Measurements from ENCODE around the gene FAM222B. TPM values are rescaled to one million over a fixed set of nuclear protein-coding genes. Genes with fewer than 3 reads are reported as not detected.
A peak's percentile ranks its signal among the peaks of the same experiment; 100 is the strongest.

The FAM222B gene
- total RNA-seq, 1 experiment from 2014 or later: 39.5 TPM

DNA sequence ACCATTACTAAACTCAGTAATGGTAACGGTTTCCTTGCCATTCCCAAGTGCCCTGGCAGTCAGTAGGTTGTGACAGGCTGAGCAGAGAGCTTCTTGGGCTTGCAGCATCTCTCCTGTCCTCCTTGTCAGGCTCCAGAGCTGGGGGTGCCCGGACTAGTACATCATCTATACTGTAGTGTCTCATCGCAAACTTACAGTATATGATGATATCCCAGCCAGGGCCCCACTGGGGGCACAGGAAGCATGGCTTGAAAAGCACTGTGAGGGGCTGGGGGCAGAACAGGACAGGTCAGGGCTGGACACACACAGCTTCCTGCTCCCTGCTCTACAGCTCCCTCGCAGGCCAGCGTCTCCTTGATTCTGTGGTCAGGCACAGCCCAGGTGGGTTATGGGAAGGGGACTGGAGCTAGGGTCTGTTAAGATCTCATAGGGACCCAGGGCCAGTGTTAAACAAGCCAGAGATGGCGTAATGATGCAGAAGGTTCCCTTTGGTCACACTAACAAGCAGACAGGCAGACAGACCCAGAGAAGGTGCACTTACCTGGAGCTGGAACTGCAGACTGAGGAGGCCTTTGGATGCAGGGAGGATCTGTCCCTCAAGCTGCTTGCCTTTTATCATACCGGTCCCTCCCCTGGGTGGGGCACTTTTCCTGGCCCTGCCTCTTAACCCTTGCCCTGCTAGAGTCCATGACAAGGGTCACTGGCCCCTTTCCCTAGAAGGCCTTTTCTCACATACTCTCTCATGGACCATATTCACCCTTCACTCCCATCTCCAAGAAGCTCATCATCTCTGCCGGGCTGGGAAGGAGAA is 19.0 kb upstream of the FAM222B start:
- peaks cover 6% of the 10 kb centered on the region for H3K36me3 ChIP-seq (ENCODE audit: control insufficient read depth, insufficient read depth, low read length)
- H3K27me3 ChIP-seq (replicated peaks; ENCODE audit: control insufficient read depth, insufficient read depth, low read length): no peaks in the 10 kb centered on the region
- POLR2A ChIA-PET: no interaction called here
- CTCF ChIA-PET: interaction anchor here (0.7 to 1.1 kb wide), 4 partner anchors 17 to 317 kb away, joined by 3 to 4 read pairs (median 3); no protein-coding TSS in a partner anchor
- H3K4me3 ChIP-seq (ENCODE audit: low read depth, low read length): no peak overlapping the region
- intact Hi-C loops (cut with micrococcal nuclease; ENCODE audit: unreplicated experiment): no loop called here
- no TSS peak for BruUV-seq (replicated peaks)
- Mint-ChIP-seq H3K27me3 (ENCODE audit: insufficient read depth, unreplicated experiment) (no peaks in the 10 kb centered on the region), H3K27ac (ENCODE audit: unreplicated experiment) (no peak overlapping the region), H3K36me3 (ENCODE audit: insufficient read depth, unreplicated experiment) (peaks cover 49% of the 10 kb centered on the region), H3K4me3 (ENCODE audit: unreplicated experiment) (no peak overlapping the region), H3K4me1 (ENCODE audit: low read depth, unreplicated experiment) (peaks cover 22% of the 10 kb centered on the region), H3K9me3 (ENCODE audit: unreplicated experiment) (no peaks in the 10 kb centered on the region)
- peaks cover 25% of the 10 kb centered on the region for H3K4me1 ChIP-seq
- H3K9me3 ChIP-seq: no peaks in the 10 kb centered on the region
- peak; percentile 26 to 52 for DNase-seq
- TF ChIP-seq, protein P1, sequence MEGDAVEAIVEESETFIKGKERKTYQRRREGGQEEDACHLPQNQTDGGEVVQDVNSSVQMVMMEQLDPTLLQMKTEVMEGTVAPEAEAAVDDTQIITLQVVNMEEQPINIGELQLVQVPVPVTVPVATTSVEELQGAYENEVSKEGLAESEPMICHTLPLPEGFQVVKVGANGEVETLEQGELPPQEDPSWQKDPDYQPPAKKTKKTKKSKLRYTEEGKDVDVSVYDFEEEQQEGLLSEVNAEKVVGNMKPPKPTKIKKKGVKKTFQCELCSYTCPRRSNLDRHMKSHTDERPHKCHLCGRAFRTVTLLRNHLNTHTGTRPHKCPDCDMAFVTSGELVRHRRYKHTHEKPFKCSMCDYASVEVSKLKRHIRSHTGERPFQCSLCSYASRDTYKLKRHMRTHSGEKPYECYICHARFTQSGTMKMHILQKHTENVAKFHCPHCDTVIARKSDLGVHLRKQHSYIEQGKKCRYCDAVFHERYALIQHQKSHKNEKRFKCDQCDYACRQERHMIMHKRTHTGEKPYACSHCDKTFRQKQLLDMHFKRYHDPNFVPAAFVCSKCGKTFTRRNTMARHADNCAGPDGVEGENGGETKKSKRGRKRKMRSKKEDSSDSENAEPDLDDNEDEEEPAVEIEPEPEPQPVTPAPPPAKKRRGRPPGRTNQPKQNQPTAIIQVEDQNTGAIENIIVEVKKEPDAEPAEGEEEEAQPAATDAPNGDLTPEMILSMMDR (IDR thresholded peaks at IDR 0.05; ENCODE audit: insufficient read depth in 1 of 2, low read depth in 1 of 2, low read length in 1 of 2, severe bottlenecking in 1 of 2, unreplicated experiment in 1 of 2): no peak

DNA sequence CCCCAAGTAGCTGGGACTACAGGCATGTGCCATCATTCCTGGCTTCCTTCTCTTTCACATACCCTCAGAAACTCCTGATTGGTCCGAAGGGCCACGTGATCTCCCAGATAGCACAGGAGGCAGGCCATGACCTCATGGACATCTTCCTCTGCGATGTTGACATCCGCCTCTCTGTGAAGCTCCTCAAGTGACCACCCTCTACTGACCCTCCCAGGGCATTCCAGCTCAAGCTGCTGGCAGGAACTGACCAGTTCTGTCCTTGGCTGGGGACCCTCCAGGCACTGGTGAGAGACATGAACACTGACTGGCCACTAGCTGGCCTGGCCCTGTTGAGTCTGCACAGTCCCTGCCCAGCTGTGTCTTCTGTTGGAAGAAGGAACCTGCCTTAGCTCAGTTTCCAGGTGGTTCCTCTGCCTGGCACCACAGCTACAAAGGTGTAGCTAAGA is 17.8 kb upstream of the FAM222B start:
- Histone ChIP-seq H3K4me3 (ENCODE audit: low read depth, low read length) (no peak overlapping the region), H3K27me3 (replicated peaks; ENCODE audit: control insufficient read depth, insufficient read depth, low read length) (no peaks in the 10 kb centered on the region), H3K36me3 (ENCODE audit: control insufficient read depth, insufficient read depth, low read length) (peaks cover 6% of the 10 kb centered on the region), H3K9me3 (no peaks in the 10 kb centered on the region), H3K4me1 (peaks cover 17% of the 10 kb centered on the region)
- no peak overlapping the region for H3K27ac Mint-ChIP-seq (ENCODE audit: unreplicated experiment)
- ChIA-PET CTCF (interaction anchor here (1.1 kb wide), 1 partner anchor 97 kb away, joined by 7 read pairs; no protein-coding TSS in a partner anchor), POLR2A (interaction anchor here (0.6 kb wide), 2 partner anchors 18 to 474 kb away, joined by 3 to 4 read pairs; no protein-coding TSS in a partner anchor)
- TF ChIP-seq, protein P1 (IDR thresholded peaks at IDR 0.05; ENCODE audit: insufficient read depth in 1 of 2, low read depth in 1 of 2, low read length in 1 of 2, severe bottlenecking in 1 of 2, unreplicated experiment in 1 of 2): no peak
- H3K27me3 Mint-ChIP-seq (ENCODE audit: insufficient read depth, unreplicated experiment): no peaks in the 10 kb centered on the region
- BruUV-seq (replicated peaks): no TSS peak
- H3K4me3 Mint-ChIP-seq (ENCODE audit: unreplicated experiment): no peak overlapping the region
- H3K36me3 Mint-ChIP-seq (ENCODE audit: insufficient read depth, unreplicated experiment): peaks cover 49% of the 10 kb centered on the region
- no peaks in the 10 kb centered on the region for H3K9me3 Mint-ChIP-seq (ENCODE audit: unreplicated experiment)
- DNase-seq: no peak
- intact Hi-C loops (cut with micrococcal nuclease; ENCODE audit: unreplicated experiment): no loop called here
- peaks cover 14% of the 10 kb centered on the region for H3K4me1 Mint-ChIP-seq (ENCODE audit: low read depth, unreplicated experiment)

DNA sequence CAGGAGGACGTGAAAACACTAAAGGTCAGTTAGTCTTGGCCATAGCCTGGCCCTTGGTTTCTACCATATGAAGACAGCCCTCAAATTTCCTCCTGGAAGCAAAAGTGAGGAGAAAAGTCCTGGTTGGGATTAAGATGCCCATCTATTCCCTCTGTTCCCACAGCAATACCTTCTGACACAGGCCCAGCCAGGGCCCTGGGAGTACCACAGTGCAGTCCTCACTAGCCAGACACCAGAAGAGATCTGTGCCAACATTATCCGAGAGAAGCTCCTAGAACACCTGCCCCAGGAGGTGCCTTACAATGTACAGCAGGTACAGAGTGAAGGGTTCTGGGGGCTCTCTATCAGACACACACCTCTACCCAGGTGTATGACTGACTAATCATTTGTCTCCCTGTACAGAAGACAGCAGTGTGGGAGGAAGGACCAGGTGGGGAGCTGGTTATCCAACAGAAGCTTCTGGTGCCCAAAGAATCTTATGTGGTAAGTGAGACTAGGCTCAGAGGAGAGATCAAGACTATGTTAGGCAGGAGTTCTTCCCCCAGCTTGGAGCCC is 16.3 kb upstream of the FAM222B start:
- Histone ChIP-seq H3K4me1 (peaks cover 9% of the 10 kb centered on the region; the same call in 1 of the 2 replicates), H3K36me3 (ENCODE audit: control insufficient read depth, insufficient read depth, low read length) (peaks cover 6% of the 10 kb centered on the region), H3K9me3 (no peaks in the 10 kb centered on the region), H3K27me3 (replicated peaks; ENCODE audit: control insufficient read depth, insufficient read depth, low read length) (no peaks in the 10 kb centered on the region), H3K4me3 (ENCODE audit: low read depth, low read length) (no peak overlapping the region)
- peaks cover 8% of the 10 kb centered on the region for H3K4me1 Mint-ChIP-seq (ENCODE audit: low read depth, unreplicated experiment)
- POLR2A ChIA-PET: no interaction called here
- no TSS peak for BruUV-seq (replicated peaks)
- no peak overlapping the region for H3K27ac Mint-ChIP-seq (ENCODE audit: unreplicated experiment)
- CTCF ChIA-PET: no interaction called here
- intact Hi-C loops (cut with micrococcal nuclease; ENCODE audit: unreplicated experiment): no loop called here
- no peak overlapping the region for H3K4me3 Mint-ChIP-seq (ENCODE audit: unreplicated experiment)
- TF ChIP-seq, protein P1 (IDR thresholded peaks at IDR 0.05; ENCODE audit: insufficient read depth in 1 of 2, low read depth in 1 of 2, low read length in 1 of 2, severe bottlenecking in 1 of 2, unreplicated experiment in 1 of 2): no peak
- peaks cover 58% of the 10 kb centered on the region for H3K36me3 Mint-ChIP-seq (ENCODE audit: insufficient read depth, unreplicated experiment)
- DNase-seq: no peak
- no peaks in the 10 kb centered on the region for H3K27me3 Mint-ChIP-seq (ENCODE audit: insufficient read depth, unreplicated experiment)
- no peaks in the 10 kb centered on the region for H3K9me3 Mint-ChIP-seq (ENCODE audit: unreplicated experiment)

Data from Caco-2 (cell line).